ENCODE data around the gene FLRT2.

Gene FLRT2

DNA sequence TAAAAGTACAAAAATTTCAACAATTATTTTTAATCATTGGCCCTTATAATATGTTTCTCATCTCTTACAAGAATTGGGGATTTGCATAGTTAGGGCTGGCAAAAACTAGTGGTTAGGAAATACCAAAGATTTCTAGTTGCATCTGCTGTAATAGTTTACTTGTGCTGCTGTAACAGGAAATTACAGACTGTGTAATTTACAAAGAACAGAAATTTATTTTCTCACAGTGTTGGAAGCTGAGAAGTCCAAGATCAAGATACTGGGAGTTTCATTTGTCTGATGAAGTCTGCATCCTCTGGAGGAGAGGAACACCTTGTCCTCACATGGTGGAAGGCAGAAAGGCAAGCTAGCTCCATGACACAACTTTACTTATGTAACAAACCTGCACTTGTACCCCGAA, 157.0 kb downstream of the FLRT2 start:
- DNase-seq: no peak

DNA sequence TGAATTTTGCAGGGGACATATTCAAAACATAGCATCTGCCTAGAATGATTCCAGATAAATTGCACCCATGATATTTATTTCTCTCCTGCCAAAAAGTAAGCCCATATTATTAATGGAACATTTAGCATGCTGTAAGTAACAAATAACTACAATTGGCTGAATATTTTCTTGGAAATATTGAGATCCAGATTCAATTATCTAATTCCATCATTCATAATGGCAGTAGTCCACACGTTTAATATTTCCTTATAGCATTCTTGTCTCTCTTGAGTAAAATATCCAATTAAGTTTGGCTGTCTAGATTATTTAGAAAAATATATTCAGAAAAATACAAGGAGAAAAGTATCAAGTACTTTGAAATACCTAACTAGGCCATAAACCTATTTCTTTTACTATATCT, 157.5 kb downstream of the FLRT2 start:
- no peak for DNase-seq

- no peak for DNase-seq
These were observed 158.1 kb downstream of the FLRT2 start for GRCh38 chr14:85688006-85688405.

DNA sequence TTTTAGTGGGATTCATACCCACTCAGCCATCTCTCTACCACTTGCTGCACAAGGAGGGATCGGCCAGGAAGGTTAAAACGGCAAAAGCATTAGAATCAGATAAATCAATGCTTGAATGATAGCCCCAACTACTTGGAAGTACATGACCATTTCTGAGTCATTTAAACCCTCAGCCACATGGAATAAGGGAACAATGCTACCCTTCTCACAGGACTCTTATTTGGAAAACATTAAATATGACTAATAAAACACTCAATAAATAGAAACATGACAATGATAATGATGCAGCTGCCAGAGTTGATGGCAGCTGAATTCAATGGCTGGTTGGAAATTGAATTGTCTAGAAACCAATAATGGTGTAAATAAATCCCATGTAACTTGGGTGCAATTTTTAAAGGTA, 165.4 kb downstream of the FLRT2 start:
- DNase-seq: no peak

GRCh38 chr14:85701116-85701515, 171.2 kb downstream of the FLRT2 start:
- DNase-seq: no peak

DNA sequence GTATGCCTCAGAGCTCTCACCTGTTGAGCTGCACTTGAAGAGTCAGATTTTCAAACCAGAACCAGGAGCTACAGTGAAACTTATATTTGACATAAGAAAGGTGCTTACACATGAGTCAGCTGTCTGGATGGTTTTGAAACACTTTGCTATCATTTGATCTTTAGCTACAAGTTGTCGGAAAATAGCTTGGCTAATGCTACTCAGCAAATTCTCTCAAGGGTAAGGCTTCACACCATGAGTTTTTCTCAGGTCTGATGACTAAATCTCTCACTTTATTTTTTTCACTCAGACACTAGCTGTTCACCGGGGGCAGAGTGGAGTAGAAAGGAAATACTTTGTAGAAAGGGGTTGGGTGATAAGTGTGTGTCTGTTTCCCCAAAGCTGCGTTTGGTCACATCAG, 171.8 kb downstream of the FLRT2 start:
- no peak for DNase-seq

DNA sequence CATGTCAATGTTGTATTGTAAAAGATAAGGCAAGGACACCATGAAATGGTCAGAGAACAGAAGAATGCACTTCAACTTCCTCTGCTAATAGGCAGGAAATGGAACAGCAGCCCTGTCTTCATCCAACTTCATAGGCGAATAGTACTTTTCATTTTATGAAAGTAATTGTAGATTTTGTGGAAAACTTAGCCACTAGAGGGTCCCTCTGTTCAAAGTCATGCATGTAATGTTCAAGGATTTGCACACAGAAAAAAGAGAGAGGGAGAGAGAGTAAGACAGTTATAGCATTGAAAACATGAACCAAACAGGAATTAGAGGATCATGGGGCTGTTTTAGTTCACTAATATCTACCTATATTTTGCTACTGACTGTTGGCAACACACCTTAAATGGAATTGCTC, 172.2 kb downstream of the FLRT2 start:
- DNase-seq: no peak

DNA sequence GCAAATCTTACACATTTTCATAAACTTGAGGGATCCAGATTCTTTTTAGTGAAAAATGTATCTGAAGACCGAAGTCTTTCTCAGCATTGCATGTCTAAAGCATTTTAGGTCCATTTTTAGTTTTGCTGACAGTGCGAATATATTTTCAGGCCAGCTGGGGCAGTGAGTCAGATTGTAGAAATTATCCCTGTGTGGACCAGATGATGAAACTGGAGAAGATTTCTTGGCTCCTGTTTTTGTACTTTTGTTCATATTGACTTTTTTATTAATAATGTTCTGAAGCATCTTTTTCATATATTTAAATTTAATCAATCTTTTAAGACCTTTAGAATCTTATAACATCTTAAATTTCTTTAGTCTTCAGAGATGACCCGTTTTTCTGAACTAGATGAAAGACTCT, 173.1 kb downstream of the FLRT2 start:
- DNase-seq: no peak
